T-helper 17 cell (primary cell): ENCODE results near the gene TPCN2. TPM values are rescaled to one million over a fixed set of nuclear protein-coding genes. Genes with fewer than 3 reads are reported as not detected.

Experiments used
- ATAC-seq: fragments of 150-1000 bp; cut with Tn5 transposase; 2 replicates; pipeline ENCODE4 v1.10.0; 2021; ENCODE audit warnings: mild to moderate bottlenecking, moderate library complexity
- DNase-seq, 3 donors: peaks; one replicate each; pipeline versions ENCODE4 v3.0.0 to v3.0.0-alpha.2; 2020 to 2021
- H3K9me3 ChIP-seq: one replicate; pipeline ENCODE4 v1.7.0; 2013; ENCODE audit warnings: low read length, mild to moderate bottlenecking; ENCODE audit not compliant: control insufficient read depth, poor library complexity, severe bottlenecking
- H3K27ac Mint-ChIP-seq: one replicate; pipeline ENCODE4 v1.8.0; 2022; ENCODE audit warnings: mild to moderate bottlenecking, moderate library complexity, mixed read lengths
- H3K27me3 Mint-ChIP-seq: one replicate; pipeline ENCODE4 v1.8.0; 2022; ENCODE audit warnings: mixed read lengths
- H3K36me3 Mint-ChIP-seq: one replicate; pipeline ENCODE4 v1.8.0; 2022; ENCODE audit warnings: low read depth, mixed read lengths
- H3K4me1 Mint-ChIP-seq: one replicate; pipeline ENCODE4 v1.8.0; 2022; ENCODE audit warnings: mild to moderate bottlenecking, mixed read lengths
- H3K4me3 Mint-ChIP-seq: one replicate; pipeline ENCODE4 v1.8.0; 2022; ENCODE audit warnings: mild to moderate bottlenecking, moderate library complexity, mixed read lengths
- total RNA-seq, 4 donors: library from RNA in 2 of 4; stranded (reverse) in 2 of 4; gene quantifications; one replicate each; pipeline ENCODE4 v1.2.3 and lab custom pipeline; 2022 to 2026

The TPCN2 gene
- total RNA-seq, 2 donors from 2014 or later: 9.1 to 16.4 TPM

DNA sequence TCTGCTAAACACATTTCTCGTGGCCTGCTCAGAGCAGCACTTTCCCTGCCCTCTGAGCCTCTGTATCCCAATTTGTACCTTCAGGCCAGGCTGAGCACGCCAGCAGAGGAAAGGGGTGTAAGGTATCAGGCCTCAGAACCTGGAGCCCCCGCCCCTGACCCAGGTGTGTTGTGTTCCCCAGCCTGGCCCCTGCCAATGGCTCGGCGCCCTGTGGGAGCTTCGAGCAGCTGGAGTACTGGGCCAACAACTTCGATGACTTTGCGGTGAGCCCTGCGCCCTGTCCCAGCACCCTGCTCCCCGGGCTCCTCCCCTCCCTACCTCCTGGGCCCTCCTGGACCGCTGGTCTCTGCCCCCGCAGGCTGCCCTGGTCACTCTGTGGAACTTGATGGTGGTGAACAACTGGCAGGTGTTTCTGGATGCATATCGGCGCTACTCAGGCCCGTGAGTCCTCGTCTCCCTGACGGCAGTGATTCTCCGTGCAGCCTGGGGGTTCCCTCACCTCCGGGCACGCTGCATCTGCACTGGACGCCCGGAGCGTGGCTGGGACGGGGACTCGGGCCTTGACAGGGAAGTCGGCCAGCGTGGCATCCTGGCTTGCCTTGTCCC is 36.9 kb downstream of the TPCN2 start:
- no peak overlapping the region for H3K4me3 Mint-ChIP-seq
- H3K9me3 ChIP-seq: no peaks in the 10 kb centered on the region
- DNase-seq (no peak), ATAC-seq (no peak)
- no peaks in the 10 kb centered on the region for H3K27me3 Mint-ChIP-seq
- peak overlapping the region; percentile 32 for H3K27ac Mint-ChIP-seq
- H3K4me1 Mint-ChIP-seq: peaks cover 9% of the 10 kb centered on the region
- H3K36me3 Mint-ChIP-seq: no peaks in the 10 kb centered on the region

DNA sequence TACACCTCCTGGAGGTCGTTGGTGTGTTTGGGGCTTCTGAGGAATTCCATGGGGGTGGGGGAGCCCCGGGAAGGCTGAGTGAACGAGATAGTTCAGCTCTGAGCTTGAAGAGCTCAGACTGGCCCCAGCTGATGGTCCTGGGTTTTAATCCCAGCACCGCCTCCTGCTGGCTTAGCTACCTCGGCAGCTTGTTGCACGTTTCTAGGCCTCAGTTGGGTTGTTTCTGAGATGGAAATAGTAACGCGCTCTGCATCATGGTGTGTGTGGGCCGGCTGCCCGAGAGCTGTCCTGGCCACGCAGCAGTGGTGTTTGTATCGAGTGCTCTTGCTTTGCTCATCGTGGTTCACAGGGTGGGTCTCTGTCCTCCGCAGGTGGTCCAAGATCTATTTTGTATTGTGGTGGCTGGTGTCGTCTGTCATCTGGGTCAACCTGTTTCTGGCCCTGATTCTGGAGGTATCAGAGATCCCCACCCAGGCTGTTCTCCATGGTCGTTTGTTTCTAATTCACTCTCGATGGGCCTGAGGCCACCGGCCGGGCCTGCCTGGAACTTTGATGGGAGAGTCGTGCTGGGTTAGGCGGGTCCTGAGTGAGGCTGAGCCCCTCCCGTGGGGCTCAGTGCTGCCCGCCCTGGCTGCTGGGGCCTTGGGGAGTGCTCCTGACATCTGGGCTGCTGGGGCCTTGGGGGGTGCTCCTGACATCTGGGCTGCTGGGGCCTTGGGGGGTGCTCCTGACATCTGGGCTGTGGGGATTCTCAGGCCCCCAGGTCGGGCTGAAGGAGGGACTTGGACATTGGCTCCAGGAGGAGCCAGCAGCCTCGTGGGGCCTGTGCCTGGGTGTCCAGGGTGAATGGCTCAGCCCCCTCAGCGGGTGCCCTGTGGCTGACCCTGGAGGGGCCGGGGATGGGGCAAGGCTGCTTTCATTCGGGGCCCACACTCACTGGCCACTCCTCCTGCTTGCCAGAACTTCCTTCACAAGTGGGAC is 37.7 kb downstream of the TPCN2 start:
- Mint-ChIP-seq H3K36me3 (no peaks in the 10 kb centered on the region), H3K27ac (peak overlapping the region; percentile 32)

GRCh38 chr11:69087133-69087524 is 38.4 kb downstream of the TPCN2 start:
- no peaks in the 10 kb centered on the region for H3K9me3 ChIP-seq
- ATAC-seq: no peak
- H3K27ac Mint-ChIP-seq: no peak overlapping the region
- H3K4me3 Mint-ChIP-seq: no peak overlapping the region
- H3K36me3 Mint-ChIP-seq: no peaks in the 10 kb centered on the region
- no peaks in the 10 kb centered on the region for H3K27me3 Mint-ChIP-seq
- H3K4me1 Mint-ChIP-seq: peaks cover 4% of the 10 kb centered on the region
- no peak for DNase-seq

More for the DNA sequence above, 37.7 kb downstream of the TPCN2 start:
- no peak for DNase-seq
- no peaks in the 10 kb centered on the region for H3K9me3 ChIP-seq
- no peak overlapping the region for H3K4me3 Mint-ChIP-seq
- no peak for ATAC-seq
- H3K4me1 Mint-ChIP-seq: peaks cover 6% of the 10 kb centered on the region
- no peaks in the 10 kb centered on the region for H3K27me3 Mint-ChIP-seq

GRCh38 chr11:69087811-69088210 is 39.1 kb downstream of the TPCN2 start:
- no peak for ATAC-seq
- no peak overlapping the region for H3K27ac Mint-ChIP-seq

GRCh38 chr11:69088676-69089146 is 40.0 kb downstream of the TPCN2 start:
- Mint-ChIP-seq H3K27me3 (no peaks in the 10 kb centered on the region), H3K4me3 (no peak overlapping the region), H3K4me1 (peaks cover 6% of the 10 kb centered on the region), H3K27ac (no peak overlapping the region), H3K36me3 (peaks cover 1% of the 10 kb centered on the region)
- H3K9me3 ChIP-seq: no peaks in the 10 kb centered on the region
- DNase-seq: peak in 1 of 3 donors; percentile 47
- peak; percentile 75 for ATAC-seq

More at GRCh38 chr11:69087811-69088210, 39.1 kb downstream of the TPCN2 start:
- H3K36me3 Mint-ChIP-seq: no peaks in the 10 kb centered on the region
- no peak overlapping the region for H3K4me3 Mint-ChIP-seq
- H3K9me3 ChIP-seq: no peaks in the 10 kb centered on the region
- peaks cover 4% of the 10 kb centered on the region for H3K4me1 Mint-ChIP-seq
- no peaks in the 10 kb centered on the region for H3K27me3 Mint-ChIP-seq
- DNase-seq: no peak

- H3K4me3 Mint-ChIP-seq: no peak overlapping the region
- no peak overlapping the region for H3K27ac Mint-ChIP-seq
- ATAC-seq (no peak), DNase-seq (no peak)
- H3K27me3 Mint-ChIP-seq: no peaks in the 10 kb centered on the region
- peaks cover 8% of the 10 kb centered on the region for H3K4me1 Mint-ChIP-seq
- H3K36me3 Mint-ChIP-seq: peaks cover 3% of the 10 kb centered on the region
- no peaks in the 10 kb centered on the region for H3K9me3 ChIP-seq
These were observed 40.5 kb downstream of the TPCN2 start for GRCh38 chr11:69089258-69089657.

- no peak for DNase-seq
- ATAC-seq: no peak
These were observed 43.0 kb downstream of the TPCN2 start for GRCh38 chr11:69091638-69092165.

DNA sequence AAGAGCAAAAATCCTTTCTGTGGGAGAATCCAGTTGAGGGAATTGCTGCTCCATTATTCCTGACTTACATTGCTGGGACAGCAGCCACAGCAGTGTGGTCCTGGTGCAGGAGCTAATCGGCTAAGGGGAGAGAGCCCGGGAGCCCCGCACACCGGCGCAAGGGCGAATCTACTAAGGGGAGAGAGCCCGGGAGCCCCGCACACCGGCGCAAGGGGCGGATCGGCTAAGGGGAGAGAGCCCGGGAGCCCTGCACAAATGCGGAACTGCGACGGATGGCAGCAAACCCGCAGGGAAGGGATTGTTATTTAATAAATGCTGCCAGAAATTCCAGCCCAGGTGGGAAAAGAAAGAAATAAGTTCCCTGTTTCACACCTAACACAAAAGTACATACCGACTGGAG is 43.5 kb downstream of the TPCN2 start:
- Mint-ChIP-seq H3K4me1 (peaks cover 12% of the 10 kb centered on the region), H3K27me3 (no peaks in the 10 kb centered on the region), H3K27ac (peak overlapping the region; percentile 19), H3K4me3 (no peak overlapping the region), H3K36me3 (peaks cover 3% of the 10 kb centered on the region)
- DNase-seq (no peak), ATAC-seq (no peak)
- no peaks in the 10 kb centered on the region for H3K9me3 ChIP-seq

More at GRCh38 chr11:69091638-69092165, 43.0 kb downstream of the TPCN2 start:
- peaks cover 3% of the 10 kb centered on the region for H3K36me3 Mint-ChIP-seq
- H3K27ac Mint-ChIP-seq: no peak overlapping the region
- peaks cover 8% of the 10 kb centered on the region for H3K4me1 Mint-ChIP-seq
- H3K27me3 Mint-ChIP-seq: no peaks in the 10 kb centered on the region
- no peaks in the 10 kb centered on the region for H3K9me3 ChIP-seq
- H3K4me3 Mint-ChIP-seq: no peak overlapping the region

- Mint-ChIP-seq H3K4me3 (no peak overlapping the region), H3K27ac (peak overlapping the region; percentile 47), H3K27me3 (no peaks in the 10 kb centered on the region), H3K4me1 (peaks cover 12% of the 10 kb centered on the region), H3K36me3 (peaks cover 3% of the 10 kb centered on the region)
- no peak for DNase-seq
- H3K9me3 ChIP-seq: no peaks in the 10 kb centered on the region
- no peak for ATAC-seq
These were observed 44.4 kb downstream of the TPCN2 start for GRCh38 chr11:69093106-69093505.

- H3K9me3 ChIP-seq: no peaks in the 10 kb centered on the region
- Mint-ChIP-seq H3K4me1 (peaks cover 12% of the 10 kb centered on the region), H3K27me3 (no peaks in the 10 kb centered on the region), H3K36me3 (peaks cover 3% of the 10 kb centered on the region), H3K4me3 (no peak overlapping the region), H3K27ac (peak overlapping the region; percentile 47)
- DNase-seq: no peak
- ATAC-seq: no peak
These were observed 45.6 kb downstream of the TPCN2 start for GRCh38 chr11:69094111-69094914.

DNA sequence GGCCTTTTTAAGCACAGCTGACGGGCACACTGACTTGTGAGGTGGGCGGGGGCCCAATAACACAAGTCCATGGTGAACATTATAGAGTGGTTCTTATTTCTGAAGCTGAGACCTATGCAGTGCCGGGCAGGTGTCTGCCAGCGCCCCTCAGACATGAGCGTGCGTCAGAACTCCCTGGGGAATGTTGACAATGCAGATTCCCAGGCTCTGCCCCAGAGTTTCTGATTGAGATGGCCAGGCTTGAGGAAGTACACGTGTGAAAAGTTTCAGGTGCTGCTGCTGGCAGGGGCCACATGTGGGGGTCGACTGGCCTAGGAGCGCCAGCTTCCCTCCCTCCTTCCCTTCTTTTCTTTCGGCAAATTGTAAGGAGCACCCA is 46.2 kb downstream of the TPCN2 start:
- Mint-ChIP-seq H3K27ac (peak overlapping the region; percentile 65), H3K4me3 (no peak overlapping the region), H3K27me3 (peaks cover 4% of the 10 kb centered on the region), H3K36me3 (peaks cover 3% of the 10 kb centered on the region), H3K4me1 (peaks cover 11% of the 10 kb centered on the region)
- ATAC-seq (no peak), DNase-seq (no peak)
- no peaks in the 10 kb centered on the region for H3K9me3 ChIP-seq

- H3K9me3 ChIP-seq: no peaks in the 10 kb centered on the region
- Mint-ChIP-seq H3K27me3 (peaks cover 8% of the 10 kb centered on the region), H3K4me3 (no peak overlapping the region), H3K4me1 (peaks cover 10% of the 10 kb centered on the region), H3K27ac (peak overlapping the region; percentile 65), H3K36me3 (peaks cover 3% of the 10 kb centered on the region)
- ATAC-seq (no peak), DNase-seq (no peak)
These were observed 46.6 kb downstream of the TPCN2 start for GRCh38 chr11:69095300-69095699.

GRCh38 chr11:69096473-69096872 is 47.7 kb downstream of the TPCN2 start:
- Mint-ChIP-seq H3K36me3 (peaks cover 3% of the 10 kb centered on the region), H3K27me3 (peaks cover 8% of the 10 kb centered on the region), H3K27ac (no peak overlapping the region), H3K4me1 (peaks cover 10% of the 10 kb centered on the region), H3K4me3 (no peak overlapping the region)
- no peaks in the 10 kb centered on the region for H3K9me3 ChIP-seq
- DNase-seq (no peak), ATAC-seq (no peak)
